GM21381 (cell line): ENCODE measurements around the gene ULK3.

Experiments used
- ATAC-seq: cut with Tn5 transposase; IDR thresholded peaks from one replicate; pipeline ENCODE4 v1.9.1; 2021; ENCODE audit warnings: mild to moderate bottlenecking, moderate library complexity; ENCODE audit not compliant: unreplicated experiment

Gene ULK3

GRCh38 chr15:74787251-74788041 is 55.5 kb downstream of the ULK3 start:
- peak; percentile 45 for ATAC-seq

- ATAC-seq = no peak
These were observed 56.3 kb downstream of the ULK3 start for GRCh38 chr15:74786551-74787165.
